H1 (cell line): ENCODE measurements around the gene S100A6.

Experiments
- CREB1 ChIP-seq: IDR thresholded peaks from 2 replicates; pipeline ENCODE4 v1.6.1; 2012; ENCODE audit warnings: inconsistent platforms
- CTCF ChIP-seq, 3 experiments: IDR thresholded peaks; 1 replicate in 2 of 3; 2 replicates in 1 of 3; pipeline versions ENCODE4 v1.5.1 to v1.6.1; 2011; ENCODE audit warnings: low read length in 3 of 3, mild to moderate bottlenecking in 3 of 3, inconsistent platforms in 2 of 3, low read depth in 1 of 3, moderate library complexity in 1 of 3; ENCODE audit not compliant: insufficient read depth in 1 of 3; ENCODE audit errors: control extremely low read depth in 1 of 3
- EP300 ChIP-seq, 2 experiments: IDR thresholded peaks; 1 replicate in 1 of 2; 2 replicates in 1 of 2; pipeline ENCODE4 v1.6.1; 2011 to 2012; ENCODE audit warnings: low read depth in 2 of 2, low read length in 2 of 2, mild to moderate bottlenecking in 2 of 2, borderline replicate concordance in 1 of 2, inconsistent platforms in 1 of 2, moderate library complexity in 1 of 2
- FOSL1 ChIP-seq: IDR thresholded peaks from 2 replicates; pipeline ENCODE4 v1.6.1; 2011; ENCODE audit warnings: mild to moderate bottlenecking, low read depth, low read length, moderate library complexity; ENCODE audit not compliant: insufficient read depth
- HDAC2 ChIP-seq, 2 experiments: fragments of 300-600 bp in 1 of 2; sonication (generic) in 1 of 2; IDR thresholded peaks; 2 replicates each; pipeline ENCODE4 v1.6.1; 2011 to 2012; ENCODE audit warnings: low read depth in 2 of 2, low read length in 2 of 2, mild to moderate bottlenecking in 2 of 2, moderate library complexity in 2 of 2, borderline replicate concordance in 1 of 2, inconsistent platforms in 1 of 2
- POLR2A ChIP-seq, 2 experiments: IDR thresholded peaks; 1 replicate in 1 of 2; 2 replicates in 1 of 2; pipeline ENCODE4 v1.6.1; 2011; ENCODE audit warnings: low read depth in 2 of 2, low read length in 2 of 2, mild to moderate bottlenecking in 2 of 2; ENCODE audit errors: control extremely low read depth in 1 of 2
- RAD21 ChIP-seq, 2 experiments: IDR thresholded peaks in 1 of 2; conservative IDR thresholded peaks in 1 of 2; 2 replicates each; pipeline ENCODE4 v1.6.1; 2011; ENCODE audit warnings: low read depth in 2 of 2, low read length in 2 of 2, improper control_type of control experiment in 1 of 2, inconsistent platforms in 1 of 2, mild to moderate bottlenecking in 1 of 2, moderate library complexity in 1 of 2
- TAF1 ChIP-seq: IDR thresholded peaks from 2 replicates; pipeline ENCODE4 v1.6.1; 2011; ENCODE audit warnings: mild to moderate bottlenecking, low read depth, low read length

- no peak for TF ChIP-seq POLR2A (IDR thresholded peaks at IDR 0.05; ENCODE audit: control extremely low read depth in 1 of 2, low read depth in 2 of 2, low read length in 2 of 2)
- TF ChIP-seq EP300 (IDR thresholded peaks at IDR 0.05; ENCODE audit: borderline replicate concordance in 1 of 2, low read depth in 2 of 2, low read length in 2 of 2) = no peak
- TF ChIP-seq TAF1 = no peak
- TF ChIP-seq CTCF (IDR thresholded peaks at IDR 0.05; ENCODE audit: control extremely low read depth in 1 of 3, insufficient read depth in 1 of 3, low read depth in 1 of 3, low read length in 3 of 3) = no peak
- no peak for TF ChIP-seq CREB1
- no peak for TF ChIP-seq HDAC2 (IDR thresholded peaks at IDR 0.05; ENCODE audit: borderline replicate concordance in 1 of 2, low read depth in 2 of 2, low read length in 2 of 2)
- no peak for TF ChIP-seq RAD21 (IDR thresholded peaks at IDR 0.05 in 1 of 2, conservative IDR thresholded peaks at IDR 0.05 in 1 of 2; ENCODE audit: low read depth in 2 of 2, low read length in 2 of 2)
- no peak for TF ChIP-seq FOSL1
Observed at GRCh38 chr1:153526132-153526543, 9.7 kb downstream of the S100A6 start.
